ENCODE results near the gene HSPB1.

HSPB1 gene

DNA sequence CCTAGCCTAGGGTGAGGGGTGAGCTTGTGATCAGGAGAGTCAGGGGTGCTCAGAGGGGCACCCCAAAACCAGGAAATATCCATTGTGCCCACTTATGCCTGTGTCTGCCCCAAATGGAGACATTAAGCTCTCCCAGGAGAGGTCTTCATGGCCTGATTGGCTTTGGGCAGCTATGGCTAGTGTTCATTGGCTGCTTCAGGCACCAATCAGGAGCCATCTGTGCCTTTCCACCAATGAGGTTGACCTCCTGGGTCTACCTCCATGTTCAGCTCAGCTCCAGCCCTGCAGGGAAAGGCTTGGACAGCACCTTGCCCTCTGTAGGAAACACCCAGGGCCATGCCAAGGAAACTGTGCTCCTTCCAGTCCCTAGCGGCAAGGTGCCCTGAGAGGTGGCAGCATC is 23.9 kb upstream of the HSPB1 start:
- TF ChIP-seq EGR1 (IDR thresholded peaks at IDR 0.05): no peak
- TF ChIP-seq, protein P1, sequence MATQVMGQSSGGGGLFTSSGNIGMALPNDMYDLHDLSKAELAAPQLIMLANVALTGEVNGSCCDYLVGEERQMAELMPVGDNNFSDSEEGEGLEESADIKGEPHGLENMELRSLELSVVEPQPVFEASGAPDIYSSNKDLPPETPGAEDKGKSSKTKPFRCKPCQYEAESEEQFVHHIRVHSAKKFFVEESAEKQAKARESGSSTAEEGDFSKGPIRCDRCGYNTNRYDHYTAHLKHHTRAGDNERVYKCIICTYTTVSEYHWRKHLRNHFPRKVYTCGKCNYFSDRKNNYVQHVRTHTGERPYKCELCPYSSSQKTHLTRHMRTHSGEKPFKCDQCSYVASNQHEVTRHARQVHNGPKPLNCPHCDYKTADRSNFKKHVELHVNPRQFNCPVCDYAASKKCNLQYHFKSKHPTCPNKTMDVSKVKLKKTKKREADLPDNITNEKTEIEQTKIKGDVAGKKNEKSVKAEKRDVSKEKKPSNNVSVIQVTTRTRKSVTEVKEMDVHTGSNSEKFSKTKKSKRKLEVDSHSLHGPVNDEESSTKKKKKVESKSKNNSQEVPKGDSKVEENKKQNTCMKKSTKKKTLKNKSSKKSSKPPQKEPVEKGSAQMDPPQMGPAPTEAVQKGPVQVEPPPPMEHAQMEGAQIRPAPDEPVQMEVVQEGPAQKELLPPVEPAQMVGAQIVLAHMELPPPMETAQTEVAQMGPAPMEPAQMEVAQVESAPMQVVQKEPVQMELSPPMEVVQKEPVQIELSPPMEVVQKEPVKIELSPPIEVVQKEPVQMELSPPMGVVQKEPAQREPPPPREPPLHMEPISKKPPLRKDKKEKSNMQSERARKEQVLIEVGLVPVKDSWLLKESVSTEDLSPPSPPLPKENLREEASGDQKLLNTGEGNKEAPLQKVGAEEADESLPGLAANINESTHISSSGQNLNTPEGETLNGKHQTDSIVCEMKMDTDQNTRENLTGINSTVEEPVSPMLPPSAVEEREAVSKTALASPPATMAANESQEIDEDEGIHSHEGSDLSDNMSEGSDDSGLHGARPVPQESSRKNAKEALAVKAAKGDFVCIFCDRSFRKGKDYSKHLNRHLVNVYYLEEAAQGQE (IDR thresholded peaks at IDR 0.05; ENCODE audit: low read depth): no peak; the same call in 1 of the 2 replicates
- TF ChIP-seq TCF12 (IDR thresholded peaks at IDR 0.05; ENCODE audit: low read depth): no peak
- no peak for TF ChIP-seq EP300 (IDR thresholded peaks at IDR 0.05; ENCODE audit: borderline replicate concordance)
- TF ChIP-seq CEBPB (IDR thresholded peaks at IDR 0.05): no peak
- TF ChIP-seq ZBTB7A (IDR thresholded peaks at IDR 0.05; ENCODE audit: low read depth): no peak
- TF ChIP-seq FOXM1 (IDR thresholded peaks at IDR 0.05; ENCODE audit: borderline replicate concordance, low read depth): no peak
- no peak for TF ChIP-seq TEAD4 (IDR thresholded peaks at IDR 0.05)
- no peak for TF ChIP-seq TAF1 (IDR thresholded peaks at IDR 0.05; ENCODE audit: low read depth)
- TF ChIP-seq USF1 (IDR thresholded peaks at IDR 0.05): no peak
- TF ChIP-seq, protein P2, sequence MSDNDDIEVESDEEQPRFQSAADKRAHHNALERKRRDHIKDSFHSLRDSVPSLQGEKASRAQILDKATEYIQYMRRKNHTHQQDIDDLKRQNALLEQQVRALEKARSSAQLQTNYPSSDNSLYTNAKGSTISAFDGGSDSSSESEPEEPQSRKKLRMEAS (IDR thresholded peaks at IDR 0.05): no peak

DNA sequence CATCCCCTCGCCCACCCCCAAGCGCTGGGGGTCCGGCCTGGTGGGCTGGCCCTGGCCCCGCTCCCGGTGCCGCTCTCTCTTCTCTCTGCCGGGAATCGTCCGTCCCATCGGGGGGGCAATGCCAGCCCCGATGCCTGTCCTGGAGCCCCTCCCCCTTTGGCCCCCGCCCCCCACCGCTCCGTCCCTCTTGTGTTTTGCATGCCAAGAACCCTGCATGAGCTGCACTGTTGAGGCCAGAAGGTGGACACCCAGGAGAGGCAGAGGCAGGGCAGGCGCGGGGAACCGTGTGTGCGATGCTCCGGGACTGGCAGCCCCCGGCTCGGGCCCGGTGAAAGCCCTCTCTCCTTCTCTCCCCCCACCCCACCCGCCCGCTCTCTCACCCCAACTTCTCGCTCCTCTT is 22.1 kb upstream of the HSPB1 start:
- TF ChIP-seq YY1 (IDR thresholded peaks at IDR 0.05; ENCODE audit: low read depth): no peak
- TF ChIP-seq NFIC (IDR thresholded peaks at IDR 0.05): no peak
- TF ChIP-seq, protein P1 (IDR thresholded peaks at IDR 0.05; ENCODE audit: low read depth): no peak

DNA sequence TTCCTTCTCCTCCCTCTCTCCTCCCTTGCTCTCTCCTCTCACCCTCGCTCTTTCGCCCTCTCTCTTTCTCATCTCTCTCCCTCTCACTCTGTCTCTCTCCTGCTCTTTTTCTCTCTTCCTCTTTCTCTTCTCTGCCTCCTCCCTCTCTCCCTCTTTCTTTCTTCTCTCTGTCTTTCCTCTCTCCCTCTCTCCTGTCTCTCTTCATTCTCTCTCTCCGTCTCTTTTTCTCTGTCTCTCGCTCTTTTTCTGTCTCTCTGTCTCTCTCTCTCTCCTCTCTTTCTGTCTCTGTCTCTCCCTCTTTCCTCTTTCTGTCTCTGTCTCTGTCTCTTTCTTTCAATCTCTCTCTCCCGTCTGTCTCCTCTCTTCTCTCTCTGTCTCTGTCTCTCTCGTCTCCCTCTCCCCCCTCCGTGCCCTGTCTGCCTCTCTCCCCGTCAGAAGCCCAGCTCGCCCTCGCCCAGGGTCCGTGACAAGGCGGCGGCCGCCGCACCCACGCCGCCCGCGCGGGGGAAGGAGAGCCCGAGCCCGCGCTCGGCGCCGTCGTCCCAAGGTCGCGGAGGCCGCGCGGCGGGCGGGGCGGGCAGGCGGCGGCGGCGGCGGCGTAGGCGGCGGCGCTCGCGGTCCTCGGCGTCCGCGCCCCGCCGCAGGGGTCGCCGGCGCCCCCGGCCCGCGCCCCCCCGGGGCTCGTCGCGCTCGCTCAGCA is 21.3 kb upstream of the HSPB1 start:
- no peak for TF ChIP-seq TEAD4 (IDR thresholded peaks at IDR 0.05)
- no peak for TF ChIP-seq RAD21 (IDR thresholded peaks at IDR 0.05; ENCODE audit: low read depth)
- TF ChIP-seq YY1 (IDR thresholded peaks at IDR 0.05; ENCODE audit: low read depth): no peak
- TF ChIP-seq ZBTB7A (IDR thresholded peaks at IDR 0.05; ENCODE audit: low read depth): no peak
- TF ChIP-seq CEBPB (IDR thresholded peaks at IDR 0.05): no peak
- TF ChIP-seq TAF1 (IDR thresholded peaks at IDR 0.05; ENCODE audit: low read depth): no peak
- no peak for TF ChIP-seq USF1 (IDR thresholded peaks at IDR 0.05)
- no peak for TF ChIP-seq FOXM1 (IDR thresholded peaks at IDR 0.05; ENCODE audit: borderline replicate concordance, low read depth)
- TF ChIP-seq TCF12 (IDR thresholded peaks at IDR 0.05; ENCODE audit: low read depth): no peak
- TF ChIP-seq NFIC (IDR thresholded peaks at IDR 0.05): no peak
- TF ChIP-seq, protein P2 (IDR thresholded peaks at IDR 0.05): no peak
- TF ChIP-seq EGR1 (IDR thresholded peaks at IDR 0.05): no peak
- no peak for TF ChIP-seq CREB1 (IDR thresholded peaks at IDR 0.05; ENCODE audit: low read depth)
- TF ChIP-seq, protein P1 (IDR thresholded peaks at IDR 0.05; ENCODE audit: low read depth): no peak
- no peak for TF ChIP-seq EP300 (IDR thresholded peaks at IDR 0.05; ENCODE audit: borderline replicate concordance)

DNA sequence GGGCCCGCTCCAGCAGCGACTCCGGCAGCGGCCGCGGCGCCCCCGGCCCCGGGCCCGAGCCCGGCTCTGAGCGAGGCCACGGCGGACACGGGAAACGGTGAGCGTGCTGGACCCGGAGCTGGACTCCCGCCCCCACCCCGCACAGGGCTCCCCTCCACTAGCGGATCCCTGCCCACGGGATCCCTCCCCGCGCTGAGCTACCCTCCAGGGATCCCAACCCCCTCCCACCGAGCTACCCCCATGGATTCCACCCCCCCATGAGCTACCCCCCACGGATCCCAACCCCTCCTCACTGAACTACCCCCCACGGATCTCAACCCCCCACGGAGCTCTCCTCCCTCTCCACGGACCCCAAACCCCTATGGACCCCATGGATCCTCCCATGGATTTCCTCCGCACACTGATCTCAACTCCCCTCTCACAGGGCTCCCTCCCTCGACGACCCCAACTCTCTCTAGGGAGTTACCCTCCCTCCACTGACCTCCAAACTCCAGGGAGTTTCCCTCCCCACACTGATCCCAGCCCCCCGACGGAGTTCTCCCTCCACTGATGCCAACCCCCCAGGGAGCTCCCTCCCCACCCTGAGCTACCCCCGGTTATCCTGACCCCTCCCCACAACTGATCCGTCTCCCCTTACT is 20.6 kb upstream of the HSPB1 start:
- TF ChIP-seq EP300 (IDR thresholded peaks at IDR 0.05; ENCODE audit: borderline replicate concordance) (no peak), YY1 (IDR thresholded peaks at IDR 0.05; ENCODE audit: low read depth) (no peak), TEAD4 (IDR thresholded peaks at IDR 0.05) (no peak), CREB1 (IDR thresholded peaks at IDR 0.05; ENCODE audit: low read depth) (no peak), CEBPB (IDR thresholded peaks at IDR 0.05) (no peak), EGR1 (IDR thresholded peaks at IDR 0.05) (no peak), TCF12 (IDR thresholded peaks at IDR 0.05; ENCODE audit: low read depth) (no peak), USF1 (IDR thresholded peaks at IDR 0.05) (no peak), TAF1 (IDR thresholded peaks at IDR 0.05; ENCODE audit: low read depth) (no peak), FOXM1 (IDR thresholded peaks at IDR 0.05; ENCODE audit: borderline replicate concordance, low read depth) (no peak)
- TF ChIP-seq, protein P2 (IDR thresholded peaks at IDR 0.05): no peak
- TF ChIP-seq, protein P1 (IDR thresholded peaks at IDR 0.05; ENCODE audit: low read depth): no peak
